ENCODE data around the gene B3GAT1.

B3GAT1 gene

DNA sequence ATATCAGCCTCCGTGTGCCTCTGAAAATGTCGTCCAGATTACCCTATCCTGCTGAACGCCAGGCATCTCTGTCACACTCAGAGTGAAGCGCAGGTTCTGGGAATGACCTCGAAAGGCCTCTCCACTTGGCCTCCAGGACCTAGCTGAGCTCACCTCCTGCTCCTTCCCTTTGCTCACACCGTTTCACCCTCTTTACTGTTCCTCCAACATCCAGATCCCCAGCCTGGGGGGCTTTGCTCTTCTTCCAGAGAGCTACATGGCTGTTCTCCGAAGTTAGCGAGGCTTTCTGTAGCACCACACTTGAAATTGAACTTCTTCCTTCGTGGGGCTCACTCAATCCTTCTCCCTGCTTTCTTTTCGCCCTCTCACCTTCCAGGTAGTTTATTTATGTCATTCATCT, 52.4 kb downstream of the B3GAT1 start:
- peak; percentile 1 for DNase-seq
- Histone ChIP-seq H3K36me3 (no peaks in the 10 kb centered on the region), H3K4me3 (ENCODE audit: low read depth, low read length) (no peak overlapping the region), H3K4me1 (peaks cover 3% of the 10 kb centered on the region; the same call in 1 of the 2 replicates), H3K9me3 (no peaks in the 10 kb centered on the region), H3K27me3 (no peaks in the 10 kb centered on the region)
- TF ChIP-seq, protein P1, sequence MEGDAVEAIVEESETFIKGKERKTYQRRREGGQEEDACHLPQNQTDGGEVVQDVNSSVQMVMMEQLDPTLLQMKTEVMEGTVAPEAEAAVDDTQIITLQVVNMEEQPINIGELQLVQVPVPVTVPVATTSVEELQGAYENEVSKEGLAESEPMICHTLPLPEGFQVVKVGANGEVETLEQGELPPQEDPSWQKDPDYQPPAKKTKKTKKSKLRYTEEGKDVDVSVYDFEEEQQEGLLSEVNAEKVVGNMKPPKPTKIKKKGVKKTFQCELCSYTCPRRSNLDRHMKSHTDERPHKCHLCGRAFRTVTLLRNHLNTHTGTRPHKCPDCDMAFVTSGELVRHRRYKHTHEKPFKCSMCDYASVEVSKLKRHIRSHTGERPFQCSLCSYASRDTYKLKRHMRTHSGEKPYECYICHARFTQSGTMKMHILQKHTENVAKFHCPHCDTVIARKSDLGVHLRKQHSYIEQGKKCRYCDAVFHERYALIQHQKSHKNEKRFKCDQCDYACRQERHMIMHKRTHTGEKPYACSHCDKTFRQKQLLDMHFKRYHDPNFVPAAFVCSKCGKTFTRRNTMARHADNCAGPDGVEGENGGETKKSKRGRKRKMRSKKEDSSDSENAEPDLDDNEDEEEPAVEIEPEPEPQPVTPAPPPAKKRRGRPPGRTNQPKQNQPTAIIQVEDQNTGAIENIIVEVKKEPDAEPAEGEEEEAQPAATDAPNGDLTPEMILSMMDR (IDR thresholded peaks at IDR 0.05; ENCODE audit: low read depth, low read length): no peak

DNA sequence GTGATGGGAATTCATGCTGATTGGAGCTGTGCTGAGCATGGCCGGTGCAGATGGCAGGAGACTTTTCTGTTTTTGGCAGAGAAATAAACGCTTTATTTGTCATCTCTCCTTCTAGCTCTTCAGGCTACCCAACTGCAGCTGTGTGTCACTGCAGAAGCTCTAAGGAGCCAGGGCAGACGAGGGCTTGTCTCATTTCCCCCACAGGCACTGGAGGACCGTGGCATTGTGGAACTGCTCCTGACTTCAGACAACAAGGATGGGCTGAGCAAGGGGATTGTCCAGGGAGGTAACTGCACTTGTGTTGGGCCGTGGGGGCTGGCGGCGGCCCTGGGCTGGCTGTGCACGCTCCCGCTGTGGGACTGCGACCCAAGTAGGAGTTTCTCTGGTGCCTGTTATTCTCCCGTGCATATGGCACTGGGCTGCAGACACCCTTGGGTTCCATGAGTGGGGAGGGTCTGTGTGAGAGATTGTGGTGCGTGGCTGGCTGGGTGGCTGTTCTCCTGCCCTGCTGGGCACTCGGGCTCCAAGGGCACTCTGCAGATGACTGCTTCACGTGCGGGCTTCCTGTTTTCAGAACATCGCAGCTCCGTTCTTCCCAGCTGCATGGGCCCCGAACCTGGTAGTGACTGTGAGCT, 53.1 kb downstream of the B3GAT1 start:
- Histone ChIP-seq H3K36me3 (no peaks in the 10 kb centered on the region), H3K27me3 (no peaks in the 10 kb centered on the region), H3K4me1 (peaks cover 3% of the 10 kb centered on the region; the same call in 1 of the 2 replicates), H3K9me3 (no peaks in the 10 kb centered on the region), H3K4me3 (ENCODE audit: low read depth, low read length) (no peak overlapping the region)
- TF ChIP-seq, protein P1 (IDR thresholded peaks at IDR 0.05; ENCODE audit: low read depth, low read length): no peak
- DNase-seq: peak; percentile 4

DNA sequence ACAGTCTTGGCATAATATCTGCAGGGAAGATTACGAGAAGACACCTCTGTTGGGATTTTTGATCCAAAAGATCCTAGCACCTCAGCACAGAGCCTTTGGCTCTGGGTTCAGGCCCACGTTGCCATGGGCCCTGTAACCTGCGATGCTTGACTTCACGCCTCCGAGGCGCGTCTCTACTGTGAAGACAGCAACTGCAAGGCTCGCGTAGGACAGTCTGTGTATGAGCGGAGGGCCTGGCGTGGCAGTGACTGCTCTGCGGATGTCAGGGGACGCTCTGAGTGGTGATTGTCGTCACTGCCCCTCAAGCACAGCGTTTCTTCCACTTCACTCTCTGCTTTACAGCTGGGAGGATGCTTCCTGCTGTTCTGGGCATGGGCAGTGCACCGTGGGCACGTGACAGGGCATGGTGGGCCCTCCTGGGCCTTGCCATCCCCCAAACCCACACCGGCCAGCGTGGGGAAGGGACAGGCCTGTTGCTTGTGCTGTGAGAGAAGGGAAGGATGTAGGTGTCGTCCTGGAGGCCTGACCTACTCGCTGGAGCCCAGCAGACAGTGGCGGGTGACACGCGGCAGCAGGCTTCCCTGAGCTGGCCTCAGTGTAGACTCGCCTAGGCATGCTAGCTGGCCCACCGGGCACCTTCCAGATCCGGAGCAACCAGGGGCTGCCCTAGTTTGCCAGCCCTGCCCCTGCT, 53.7 kb downstream of the B3GAT1 start:
- H3K27me3 ChIP-seq: no peaks in the 10 kb centered on the region
- DNase-seq: peak; percentile 2
- H3K4me1 ChIP-seq: peaks cover 3% of the 10 kb centered on the region; the same call in 1 of the 2 replicates
- H3K36me3 ChIP-seq: no peaks in the 10 kb centered on the region
- H3K9me3 ChIP-seq: no peaks in the 10 kb centered on the region
- TF ChIP-seq, protein P1 (IDR thresholded peaks at IDR 0.05; ENCODE audit: low read depth, low read length): no peak
- no peak overlapping the region for H3K4me3 ChIP-seq (ENCODE audit: low read depth, low read length)

DNA sequence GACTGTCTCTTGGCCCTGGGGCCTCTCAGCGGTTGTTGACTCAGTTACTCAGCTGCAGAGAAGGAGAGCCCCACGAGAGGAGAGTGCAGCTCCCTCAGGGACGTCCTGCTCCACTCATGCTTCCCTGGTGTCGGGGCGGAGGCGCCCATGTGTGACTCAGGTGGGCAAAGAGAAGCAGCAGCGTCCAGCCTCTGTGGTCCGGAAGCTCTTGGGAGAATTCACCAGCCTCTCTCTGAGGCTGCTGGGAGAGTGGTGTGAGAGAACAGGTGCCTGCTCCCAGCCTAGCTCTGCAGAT, 54.5 kb downstream of the B3GAT1 start:
- peak; percentile 2 for DNase-seq
- Histone ChIP-seq H3K36me3 (no peaks in the 10 kb centered on the region), H3K27me3 (no peaks in the 10 kb centered on the region), H3K4me1 (peaks cover 3% of the 10 kb centered on the region; the same call in 1 of the 2 replicates), H3K9me3 (no peaks in the 10 kb centered on the region), H3K4me3 (ENCODE audit: low read depth, low read length) (no peak overlapping the region)
- TF ChIP-seq, protein P1 (IDR thresholded peaks at IDR 0.05; ENCODE audit: low read depth, low read length): no peak

DNA sequence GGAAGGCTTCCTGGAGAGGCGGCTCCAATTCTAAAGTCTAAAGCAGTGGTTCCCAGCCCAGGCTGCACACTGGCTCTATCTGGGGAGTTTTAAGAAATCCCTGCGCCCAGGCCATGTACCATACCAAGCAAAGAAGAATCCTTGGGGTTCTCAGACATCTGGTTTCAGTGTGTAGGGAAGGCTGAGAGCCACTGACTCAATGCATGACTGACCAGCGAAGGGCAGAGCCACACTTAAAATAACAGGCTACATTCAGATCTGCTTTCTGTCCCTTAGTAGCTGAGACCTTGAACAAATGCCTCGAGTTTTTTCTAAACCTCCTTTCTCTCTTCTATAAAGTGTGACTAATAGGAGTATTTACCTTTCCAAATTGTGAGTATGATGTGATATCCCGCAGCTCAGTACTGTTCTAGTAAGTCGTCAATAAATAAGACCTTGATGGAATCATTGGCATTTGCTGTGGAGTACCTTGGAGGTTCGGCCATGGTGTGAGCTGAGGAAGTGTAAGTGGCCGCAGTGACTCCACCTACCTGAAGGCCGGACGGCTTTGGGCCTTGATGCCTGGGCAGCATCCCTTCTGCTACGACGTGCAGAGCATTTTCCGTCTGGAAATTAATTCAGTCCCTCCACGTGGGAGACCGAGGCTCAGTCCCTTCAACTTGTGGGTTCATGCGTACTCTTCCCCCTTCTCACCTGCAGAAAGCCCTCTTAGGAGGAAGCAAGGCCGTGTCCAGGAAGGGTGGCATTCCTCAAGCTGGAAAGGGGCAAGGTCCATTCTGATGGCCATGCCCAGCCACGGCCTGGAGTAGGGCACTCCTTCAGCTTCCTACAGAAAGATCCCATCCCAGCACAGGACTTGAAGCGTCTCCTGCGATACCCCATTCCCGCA, 55.1 kb downstream of the B3GAT1 start:
- Histone ChIP-seq H3K4me1 (peaks cover 3% of the 10 kb centered on the region; the same call in 1 of the 2 replicates), H3K36me3 (no peaks in the 10 kb centered on the region), H3K4me3 (ENCODE audit: low read depth, low read length) (no peak overlapping the region), H3K27me3 (no peaks in the 10 kb centered on the region), H3K9me3 (no peaks in the 10 kb centered on the region)
- TF ChIP-seq, protein P1 (IDR thresholded peaks at IDR 0.05; ENCODE audit: low read depth, low read length): no peak
- no peak for DNase-seq
